OCI-LY7 (cell line): ENCODE measurements around the gene WWTR1. TPM values are rescaled to one million over a fixed set of nuclear protein-coding genes. Genes with fewer than 3 reads are reported as not detected.

Source experiments
- BruUV-seq: library from RNA; stranded (reverse); fragments of 400-500 nt; replicated peaks from 2 replicates; lab custom pipeline; 2021; lab: Mats Ljungman, UMichigan
- CTCF ChIA-PET: fragments of 300-600 bp; sonication (Branson Sonifier 250); formaldehyde crosslinking; loops from one replicate; lab custom pipeline; 2022; ENCODE audit warnings: antibody characterized with exemption; ENCODE audit not compliant: unreplicated experiment; lab: Charles Lee
- POLR2A ChIA-PET: fragments of 300-600 bp; sonication (Branson Sonifier 250); formaldehyde crosslinking; loops from one replicate; lab custom pipeline; 2022; ENCODE audit warnings: antibody characterized with exemption; lab: Charles Lee
- DNase-seq: peaks from one replicate; pipeline ENCODE4 v3.0.0-alpha.2; 2015; ENCODE audit warnings: low spot score
- H2AFZ ChIP-seq: fragments of 200-600 bp; sonication (generic), shearing (Covaris generic); 2 replicates; pipeline ENCODE4 v1.6.1; 2014; ENCODE audit warnings: mild to moderate bottlenecking, antibody characterized with exemption, low read length, moderate library complexity
- H3K27ac ChIP-seq: fragments of 200-600 bp; sonication (generic); 2 replicates; pipeline ENCODE4 v1.5.1; 2014; ENCODE audit warnings: mixed run types, low read depth, mild to moderate bottlenecking, moderate library complexity, low read length, inconsistent platforms; ENCODE audit not compliant: poor library complexity, severe bottlenecking
- H3K36me3 ChIP-seq: fragments of 200-600 bp; sonication (generic); 2 replicates; pipeline ENCODE4 v1.6.1; 2014; ENCODE audit warnings: mild to moderate bottlenecking, antibody characterized with exemption, low read length, moderate library complexity, mixed read lengths; ENCODE audit not compliant: insufficient read depth
- H3K4me1 ChIP-seq: fragments of 200-600 bp; sonication (generic); 2 replicates; pipeline ENCODE4 v1.5.1; 2014; ENCODE audit warnings: mild to moderate bottlenecking, low read length; ENCODE audit not compliant: insufficient read depth, poor library complexity, severe bottlenecking
- H3K4me2 ChIP-seq: fragments of 200-600 bp; sonication (generic); 2 replicates; pipeline ENCODE4 v1.6.1; 2014; ENCODE audit warnings: mild to moderate bottlenecking, low read length
- H3K4me3 ChIP-seq: fragments of 200-600 bp; sonication (generic); 2 replicates; pipeline ENCODE4 v1.5.1; 2014; ENCODE audit warnings: mild to moderate bottlenecking, low read depth, low read length; ENCODE audit not compliant: poor library complexity, severe bottlenecking
- H3K79me2 ChIP-seq: fragments of 200-600 bp; sonication (generic); 2 replicates; pipeline ENCODE4 v1.6.1; 2016; ENCODE audit warnings: low read depth, mild to moderate bottlenecking, low read length, moderate library complexity, mixed read lengths; ENCODE audit not compliant: insufficient read depth
- H3K9me2 ChIP-seq: fragments of 200-600 bp; sonication (generic); 2 replicates; pipeline ENCODE4 v1.6.1; 2016; ENCODE audit warnings: mild to moderate bottlenecking, low read length, mixed read lengths; ENCODE audit not compliant: insufficient read depth
- H3K9me3 ChIP-seq: fragments of 200-600 bp; sonication (generic); 2 replicates; pipeline ENCODE4 v1.6.1; 2014; ENCODE audit warnings: mild to moderate bottlenecking, mixed run types, low read length, mixed read lengths
- H4K20me1 ChIP-seq: fragments of 200-600 bp; sonication (generic); 2 replicates; pipeline ENCODE4 v1.6.1; 2014; ENCODE audit warnings: mild to moderate bottlenecking, antibody characterized with exemption, low read length, moderate library complexity, mixed read lengths; ENCODE audit not compliant: insufficient read depth
- CTCF ChIP-seq: fragments of 200-600 bp; sonication (generic); conservative IDR thresholded peaks from 2 replicates; pipeline ENCODE4 v1.5.1; 2014; ENCODE audit warnings: mild to moderate bottlenecking, antibody characterized with exemption, low read length, moderate library complexity, mixed read lengths
- EZH2phosphoT487 ChIP-seq: fragments of 200-600 bp; sonication (generic); IDR thresholded peaks from 2 replicates; pipeline ENCODE4 v1.6.1; 2018; ENCODE audit warnings: low read depth, borderline replicate concordance, mild to moderate bottlenecking, mixed run types, antibody characterized with exemption, low read length, moderate library complexity, mixed read lengths
- intact Hi-C: fragments of 100-400 bp; cut with micrococcal nuclease; formaldehyde crosslinking; loops from one replicate; pipeline ENCODE4 v1.10.0; 2022; ENCODE audit not compliant: unreplicated experiment
- total RNA-seq, 2 experiments: library from RNA; depleted of rRNA in 1 of 2; stranded (reverse); fragments of >200 nt in 1 of 2; shearing (Covaris generic) in 1 of 2; gene quantifications; 2 replicates each; pipeline ENCODE4 v1.2.3, GENCODE V29; 2014 to 2022

WWTR1 gene
- total RNA-seq, 2 experiments from 2014 or later = 0.15 TPM; not detected in 1

DNA sequence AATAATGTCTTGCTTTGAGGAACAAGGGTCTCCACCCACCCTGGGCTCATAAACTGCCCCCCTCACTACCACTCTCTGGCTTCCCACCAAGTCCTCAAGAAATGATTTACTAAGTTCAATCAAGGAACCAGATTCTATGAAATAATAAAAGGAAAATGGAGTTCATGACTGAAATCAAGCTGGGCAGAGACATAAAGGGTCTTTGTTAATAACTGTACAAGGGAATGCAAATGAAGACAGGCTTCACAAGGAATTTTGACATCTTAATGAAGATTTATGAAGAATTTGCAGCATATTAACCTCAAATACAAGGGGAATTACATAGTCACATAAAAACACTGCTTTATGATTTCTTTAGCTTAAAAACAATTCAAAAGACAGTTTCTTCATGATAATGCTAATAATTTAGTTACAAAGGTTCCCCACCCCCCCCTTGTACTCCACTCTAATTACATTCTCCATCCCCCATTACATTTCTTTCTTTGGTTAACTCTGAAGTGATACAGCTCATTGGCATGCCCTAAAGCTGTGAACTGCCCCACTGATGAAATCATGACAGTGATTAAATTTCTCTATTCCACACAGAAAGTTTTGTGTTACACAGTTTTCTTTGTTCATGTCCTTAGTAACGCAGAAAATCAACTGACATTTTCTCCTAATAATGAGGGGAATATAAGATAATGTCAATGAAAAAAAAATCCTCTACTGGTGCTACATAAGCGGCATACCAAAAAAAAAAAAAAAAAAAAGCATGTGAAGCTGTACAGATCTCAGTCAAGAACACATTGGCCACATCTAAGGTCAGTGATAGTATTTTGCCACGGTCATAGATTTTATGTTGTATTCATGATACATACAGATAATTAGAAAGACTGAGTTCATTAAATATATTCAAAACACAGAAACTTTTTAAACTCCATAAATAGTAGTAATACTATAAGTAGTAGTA is 54.4 kb downstream of the WWTR1 start:
- ChIA-PET CTCF (no interaction called here), POLR2A (interaction anchor here (0.6 to 1.3 kb wide), 3 partner anchors 16 to 28 kb away, joined by 3 to 5 read pairs (median 4); no protein-coding TSS in a partner anchor)
- no peak overlapping the region for H3K4me3 ChIP-seq
- no peaks in the 10 kb centered on the region for H3K9me3 ChIP-seq
- no peak for TF ChIP-seq CTCF
- no peak for TF ChIP-seq EZH2phosphoT487
- no TSS peak for BruUV-seq
- 0 out of 2 replicates have a peak, but pooled peaks cover 3% of the 10 kb centered on the region for H3K9me2 ChIP-seq
- no peaks in the 10 kb centered on the region for H3K36me3 ChIP-seq
- no peaks in the 10 kb centered on the region for H3K4me1 ChIP-seq
- H2AFZ ChIP-seq = no peak overlapping the region
- no peaks in the 10 kb centered on the region for H4K20me1 ChIP-seq
- no peak for DNase-seq
- intact Hi-C loops = no loop called here
- no peaks in the 10 kb centered on the region for H3K79me2 ChIP-seq
- H3K4me2 ChIP-seq = no peak overlapping the region
- no peak overlapping the region for H3K27ac ChIP-seq

DNA sequence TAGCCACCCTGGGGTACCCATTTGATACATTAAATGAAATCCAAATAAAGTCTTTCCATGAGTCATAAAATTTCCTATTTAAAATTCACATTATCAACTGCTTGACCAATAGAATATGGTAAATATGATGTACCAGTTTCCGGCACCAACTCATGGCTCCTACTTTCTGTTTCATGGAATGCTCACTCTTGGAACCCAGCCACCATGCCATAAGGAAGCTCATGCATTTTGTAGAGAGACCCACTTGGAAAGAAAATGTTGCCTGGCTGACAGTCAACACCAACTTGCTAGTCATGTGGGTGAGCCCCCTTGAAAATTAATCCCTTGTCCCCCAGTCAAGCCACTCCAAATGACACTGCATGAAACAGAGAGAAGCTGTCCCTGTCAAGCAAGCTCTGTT is 57.2 kb downstream of the WWTR1 start:
- Histone ChIP-seq H3K4me2 (no peak overlapping the region), H3K27ac (no peak overlapping the region), H3K36me3 (no peaks in the 10 kb centered on the region), H3K4me3 (no peak overlapping the region), H4K20me1 (no peaks in the 10 kb centered on the region), H2AFZ (no peak overlapping the region), H3K9me2 (0 out of 2 replicates have a peak, but pooled peaks cover 3% of the 10 kb centered on the region), H3K4me1 (no peaks in the 10 kb centered on the region), H3K9me3 (no peaks in the 10 kb centered on the region), H3K79me2 (no peaks in the 10 kb centered on the region)
- intact Hi-C loops = no loop called here
- ChIA-PET CTCF (no interaction called here), POLR2A (interaction anchor here (0.6 to 1.0 kb wide), 3 partner anchors 14 to 208 kb away, joined by 3 to 4 read pairs (median 3); no protein-coding TSS in a partner anchor)
- TF ChIP-seq EZH2phosphoT487 = no peak
- no peak for TF ChIP-seq CTCF
- no TSS peak for BruUV-seq
- DNase-seq = no peak

- CTCF ChIA-PET = no interaction called here
- H3K79me2 ChIP-seq = no peaks in the 10 kb centered on the region
- intact Hi-C loops = no loop called here
Measured at GRCh38 chr3:149599236-149599635, 58.6 kb downstream of the WWTR1 start.

More at GRCh38 chr3:149599236-149599635, 58.6 kb downstream of the WWTR1 start:
- Histone ChIP-seq H3K4me2 (no peak overlapping the region), H3K4me3 (no peak overlapping the region), H3K27ac (no peak overlapping the region), H3K4me1 (no peaks in the 10 kb centered on the region), H2AFZ (no peak overlapping the region), H3K9me3 (no peaks in the 10 kb centered on the region), H3K36me3 (no peaks in the 10 kb centered on the region), H4K20me1 (no peaks in the 10 kb centered on the region), H3K9me2 (0 out of 2 replicates have a peak, but pooled peaks cover 3% of the 10 kb centered on the region)
- DNase-seq = no peak
- TF ChIP-seq EZH2phosphoT487 = no peak
- TF ChIP-seq CTCF = no peak
- POLR2A ChIA-PET = no interaction called here
- no TSS peak for BruUV-seq
